ENCODE measurements around the gene C1orf35.

Gene C1orf35

GRCh38 chr1:228104526-228105269 lies 1.6 kb upstream of the C1orf35 start:
- TF ChIP-seq FOXP2 (optimal IDR thresholded peaks at IDR 0.05; ENCODE audit: control extremely low read depth, extremely low read length, insufficient read depth) (no peak), EZH2 (IDR thresholded peaks at IDR 0.05) (no peak), POLR2AphosphoS5 (IDR thresholded peaks at IDR 0.05; ENCODE audit: borderline replicate concordance, low read depth, low read length) (no peak; the same call in 1 of the 2 replicates)
- peaks cover 16% of the 10 kb centered on the region; the same call in 1 of the 2 replicates for H3K36me3 ChIP-seq (ENCODE audit: insufficient read depth, low read length)
- H3K27ac ChIP-seq, result no peak overlapping the region
- H3K9ac ChIP-seq (ENCODE audit: insufficient read length), result peak overlapping the region; percentile 5
- DNase-seq (ENCODE audit: low read depth, low spot score), result no peak
- H3K4me3 ChIP-seq, result peak overlapping the region; percentile 92; the same call in 1 of the 2 replicates
- no peaks in the 10 kb centered on the region for H3K9me3 ChIP-seq (ENCODE audit: low read depth, low read length)

DNA sequence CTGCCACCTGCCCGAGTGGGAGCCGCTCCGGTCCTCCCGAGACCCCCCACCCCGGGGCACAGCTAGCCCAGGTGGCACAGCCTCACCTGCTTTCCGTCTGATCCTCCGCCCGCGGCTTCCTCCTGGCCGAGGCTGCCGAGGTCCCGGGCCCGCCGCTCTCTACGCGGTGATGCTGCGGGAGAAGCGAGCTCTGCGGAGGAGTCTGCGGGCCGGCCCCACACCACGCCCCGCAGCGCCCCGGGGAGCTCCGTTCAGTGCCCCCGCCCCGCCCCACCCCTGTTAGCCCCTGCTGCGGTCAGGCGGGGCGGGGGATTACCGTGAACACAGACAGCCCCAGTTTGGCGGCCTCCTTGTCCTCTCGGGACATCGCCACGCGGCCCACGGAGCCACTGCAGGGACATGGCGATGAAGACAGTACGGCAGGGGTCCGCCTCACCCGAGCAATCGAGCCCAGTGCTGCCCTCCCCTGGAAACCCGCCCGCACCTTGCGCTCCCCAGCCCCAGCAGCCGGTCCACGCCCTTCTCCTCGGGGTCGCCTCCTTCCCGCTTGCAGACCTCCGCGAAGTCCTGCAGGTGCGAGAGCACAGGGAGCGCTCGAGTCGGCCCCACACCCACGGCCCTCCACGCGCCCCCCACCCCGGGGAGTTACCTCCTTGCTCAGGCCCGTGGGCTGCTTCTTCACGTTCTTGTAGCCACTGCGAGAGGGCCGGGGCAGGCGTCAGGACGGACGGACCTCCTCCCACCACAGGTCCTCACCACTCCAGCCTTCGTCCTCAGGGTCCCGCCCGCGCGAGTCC lies 933 bp downstream of the C1orf35 start:
- no peak for TF ChIP-seq POLR2AphosphoS5 (IDR thresholded peaks at IDR 0.05; ENCODE audit: borderline replicate concordance, low read depth, low read length)
- DNase-seq (ENCODE audit: low read depth, low spot score), result no peak
- Histone ChIP-seq H3K9me3 (ENCODE audit: low read depth, low read length) (no peaks in the 10 kb centered on the region), H3K36me3 (ENCODE audit: insufficient read depth, low read length) (peaks cover 41% of the 10 kb centered on the region; the same call in 1 of the 2 replicates), H3K27ac (no peak overlapping the region), H3K9ac (ENCODE audit: insufficient read length) (peak overlapping the region; percentile 88), H3K4me3 (peak overlapping the region; percentile 92)

DNA sequence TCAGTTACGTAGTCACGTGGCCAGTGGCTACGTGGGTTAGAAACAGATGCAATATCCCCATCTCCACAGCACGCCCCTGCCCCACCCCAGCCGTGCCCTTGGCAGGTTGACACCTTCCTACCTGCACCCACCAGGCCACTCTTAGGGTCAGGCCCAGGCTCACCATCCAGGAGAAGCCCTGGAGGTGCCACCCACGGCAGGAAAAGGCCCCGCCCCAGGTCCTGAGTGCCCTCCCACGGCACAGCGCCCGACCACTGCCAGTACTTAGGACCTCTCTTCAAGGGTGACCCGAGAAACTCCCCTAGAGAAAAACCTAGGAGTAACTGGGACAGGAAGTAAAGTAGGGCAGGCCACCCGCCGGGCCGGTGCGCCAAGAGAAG lies 1.5 kb downstream of the C1orf35 start:
- DNase-seq (ENCODE audit: low read depth, low spot score), result no peak
- no peaks in the 10 kb centered on the region for H3K9me3 ChIP-seq (ENCODE audit: low read depth, low read length)
- no peak overlapping the region for H3K9ac ChIP-seq (ENCODE audit: insufficient read length)
- H3K36me3 ChIP-seq (ENCODE audit: insufficient read depth, low read length), result peaks cover 42% of the 10 kb centered on the region; the same call in 1 of the 2 replicates
- H3K27ac ChIP-seq, result no peak overlapping the region
- TF ChIP-seq FOXP2 (optimal IDR thresholded peaks at IDR 0.05; ENCODE audit: control extremely low read depth, extremely low read length, insufficient read depth) (no peak), EZH2 (IDR thresholded peaks at IDR 0.05) (no peak), POLR2AphosphoS5 (IDR thresholded peaks at IDR 0.05; ENCODE audit: borderline replicate concordance, low read depth, low read length) (no peak)
- H3K4me3 ChIP-seq, result peak overlapping the region; percentile 92

DNA sequence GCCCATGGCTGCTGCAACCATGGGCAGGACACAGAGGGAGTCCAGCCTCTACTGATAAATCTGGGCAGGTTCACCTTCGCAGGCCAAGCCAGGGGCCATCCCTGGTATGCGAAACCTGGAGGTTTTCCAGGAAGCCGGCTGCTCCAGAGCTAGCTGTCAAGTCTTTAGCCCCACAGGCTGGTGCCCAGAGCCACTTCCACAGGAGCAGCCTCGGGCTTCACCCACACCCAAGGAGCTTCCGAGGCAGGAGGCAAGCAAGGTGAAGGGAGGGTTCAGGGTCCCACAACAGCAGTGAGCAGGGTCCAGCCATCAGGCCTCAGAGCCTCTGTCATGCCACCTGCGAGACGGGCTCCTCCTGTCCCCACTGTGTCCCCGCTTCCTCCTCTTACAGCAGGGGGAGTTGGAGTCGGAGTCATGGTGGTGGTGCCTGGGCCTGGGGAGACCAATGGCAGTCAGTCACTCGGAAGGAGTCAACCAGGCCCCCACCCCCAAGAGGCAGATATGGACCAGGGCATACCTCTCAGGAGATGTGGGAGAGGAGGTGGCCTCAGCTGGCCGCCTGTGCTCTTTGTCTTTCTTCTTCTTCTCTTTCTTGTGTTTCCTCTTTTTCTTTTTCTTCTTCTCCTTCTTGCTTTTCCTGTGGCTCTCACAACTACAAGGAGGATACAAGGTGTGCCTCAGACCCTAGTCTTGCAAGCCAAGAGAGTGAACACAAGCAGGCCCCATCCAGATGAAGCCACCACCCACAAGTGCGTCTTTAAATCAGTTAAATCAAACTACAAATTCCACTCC lies 2.1 kb downstream of the C1orf35 start:
- DNase-seq (ENCODE audit: low read depth, low spot score), result no peak
- Histone ChIP-seq H3K9ac (ENCODE audit: insufficient read length) (no peak overlapping the region), H3K9me3 (ENCODE audit: low read depth, low read length) (no peaks in the 10 kb centered on the region), H3K4me3 (no peak overlapping the region), H3K36me3 (ENCODE audit: insufficient read depth, low read length) (peaks cover 37% of the 10 kb centered on the region; the same call in 1 of the 2 replicates), H3K27ac (no peak overlapping the region)
- TF ChIP-seq EZH2 (IDR thresholded peaks at IDR 0.05) (no peak), FOXP2 (optimal IDR thresholded peaks at IDR 0.05; ENCODE audit: control extremely low read depth, extremely low read length, insufficient read depth) (no peak), POLR2AphosphoS5 (IDR thresholded peaks at IDR 0.05; ENCODE audit: borderline replicate concordance, low read depth, low read length) (no peak; the same call in 1 of the 2 replicates)

DNA sequence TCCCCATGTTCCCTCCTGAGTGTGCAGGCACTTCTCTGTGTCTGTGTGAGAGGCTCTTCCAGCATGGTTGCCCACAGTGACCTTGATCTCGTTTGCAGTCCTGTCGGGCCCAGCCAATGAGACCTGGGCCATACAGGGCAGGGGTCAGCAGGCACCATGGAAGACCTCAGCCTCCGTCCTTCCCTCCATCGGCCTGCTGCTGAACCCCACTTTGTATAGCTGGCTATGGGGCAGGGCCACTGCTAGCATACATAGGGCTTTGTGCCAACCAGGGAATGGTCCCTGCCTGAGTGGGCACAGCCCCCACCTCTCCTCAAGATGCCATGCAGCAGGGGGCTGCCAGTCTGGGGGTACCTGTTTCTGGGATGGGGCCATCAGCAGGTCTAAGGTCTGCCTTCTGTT lies 3.8 kb downstream of the C1orf35 start:
- Histone ChIP-seq H3K4me3 (no peak overlapping the region), H3K36me3 (ENCODE audit: insufficient read depth, low read length) (peaks cover 50% of the 10 kb centered on the region), H3K27ac (no peak overlapping the region), H3K9ac (ENCODE audit: insufficient read length) (no peak overlapping the region), H3K9me3 (ENCODE audit: low read depth, low read length) (no peaks in the 10 kb centered on the region)
- no peak for DNase-seq (ENCODE audit: low read depth, low spot score)
- TF ChIP-seq FOXP2 (optimal IDR thresholded peaks at IDR 0.05; ENCODE audit: control extremely low read depth, extremely low read length, insufficient read depth) (no peak), POLR2AphosphoS5 (IDR thresholded peaks at IDR 0.05; ENCODE audit: borderline replicate concordance, low read depth, low read length) (no peak; the same call in 1 of the 2 replicates), EZH2 (IDR thresholded peaks at IDR 0.05) (no peak)

- Histone ChIP-seq H3K9me3 (ENCODE audit: low read depth, low read length) (no peaks in the 10 kb centered on the region), H3K27ac (0 out of 2 replicates have a peak overlapping the region, but pooled peaks have one; percentile 46), H3K4me3 (no peak overlapping the region), H3K36me3 (ENCODE audit: insufficient read depth, low read length) (peaks cover 50% of the 10 kb centered on the region), H3K9ac (ENCODE audit: insufficient read length) (no peak overlapping the region)
- DNase-seq (ENCODE audit: low read depth, low spot score), result no peak
- no peak for TF ChIP-seq EZH2 (IDR thresholded peaks at IDR 0.05)
- no peak for TF ChIP-seq FOXP2 (optimal IDR thresholded peaks at IDR 0.05; ENCODE audit: control extremely low read depth, extremely low read length, insufficient read depth)
- TF ChIP-seq POLR2AphosphoS5 (IDR thresholded peaks at IDR 0.05; ENCODE audit: borderline replicate concordance, low read depth, low read length), result peak; percentile 41; the same call in 1 of the 2 replicates
Measured at GRCh38 chr1:228098323-228098931, 4.7 kb downstream of the C1orf35 start.

DNA sequence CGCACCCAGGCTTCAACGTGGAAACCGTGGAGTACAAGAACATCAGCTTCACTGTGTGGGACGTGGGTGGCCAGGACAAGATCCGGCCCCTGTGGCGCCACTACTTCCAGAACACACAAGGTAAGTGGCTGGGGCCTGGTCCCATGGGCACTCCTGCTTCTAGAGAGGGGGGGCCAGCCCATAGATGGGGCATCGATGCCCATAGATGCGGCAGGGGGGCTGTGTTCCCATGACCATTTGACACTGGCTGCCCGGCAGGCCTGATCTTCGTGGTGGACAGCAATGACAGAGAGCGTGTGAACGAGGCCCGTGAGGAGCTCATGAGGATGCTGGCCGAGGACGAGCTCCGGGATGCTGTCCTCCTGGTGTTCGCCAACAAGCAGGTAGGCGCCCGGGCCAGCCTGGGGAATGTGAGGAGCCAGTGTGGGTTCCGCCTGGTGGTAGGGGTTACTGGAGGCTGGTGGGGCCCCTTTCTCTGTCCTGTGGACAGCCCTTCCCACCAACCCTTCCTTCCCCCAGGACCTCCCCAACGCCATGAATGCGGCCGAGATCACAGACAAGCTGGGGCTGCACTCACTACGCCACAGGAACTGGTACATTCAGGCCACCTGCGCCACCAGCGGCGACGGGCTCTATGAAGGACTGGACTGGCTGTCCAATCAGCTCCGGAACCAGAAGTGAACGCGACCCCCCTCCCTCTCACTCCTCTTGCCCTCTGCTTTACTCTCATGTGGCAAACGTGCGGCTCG lies 5.6 kb downstream of the C1orf35 start:
- Histone ChIP-seq H3K36me3 (ENCODE audit: insufficient read depth, low read length) (peaks cover 60% of the 10 kb centered on the region), H3K9ac (ENCODE audit: insufficient read length) (no peak overlapping the region), H3K27ac (no peak overlapping the region), H3K4me3 (no peak overlapping the region), H3K9me3 (ENCODE audit: low read depth, low read length) (no peaks in the 10 kb centered on the region)
- TF ChIP-seq POLR2AphosphoS5 (IDR thresholded peaks at IDR 0.05; ENCODE audit: borderline replicate concordance, low read depth, low read length), result no peak
- no peak for TF ChIP-seq EZH2 (IDR thresholded peaks at IDR 0.05)
- no peak for TF ChIP-seq FOXP2 (optimal IDR thresholded peaks at IDR 0.05; ENCODE audit: control extremely low read depth, extremely low read length, insufficient read depth)
- DNase-seq (ENCODE audit: low read depth, low spot score), result no peak

Measured in SK-N-MC (cell line).